ENCODE measurements around the gene SH3TC1. TPM values are rescaled to one million over a fixed set of nuclear protein-coding genes. Genes with fewer than 3 reads are reported as not detected.

The SH3TC1 gene
- total RNA-seq, 1 donor from 2014 or later = 0.70 TPM

GRCh38 chr4:8266508-8266907 is 67.4 kb downstream of the SH3TC1 start:
- Mint-ChIP-seq H3K4me3 (ENCODE audit: unreplicated experiment) (no peak overlapping the region), H3K27ac (ENCODE audit: unreplicated experiment) (no peak overlapping the region), H3K9me3 (ENCODE audit: unreplicated experiment) (no peaks in the 10 kb centered on the region), H3K36me3 (ENCODE audit: unreplicated experiment) (no peaks in the 10 kb centered on the region), H3K27me3 (ENCODE audit: unreplicated experiment) (peaks cover 14% of the 10 kb centered on the region), H3K4me1 (ENCODE audit: unreplicated experiment) (peaks cover 7% of the 10 kb centered on the region)
- no peak for DNase-seq (ENCODE audit: extremely low spot score, unreplicated experiment)
- TF ChIP-seq CTCF (IDR thresholded peaks at IDR 0.05) = no peak

- no peak overlapping the region for H3K4me3 Mint-ChIP-seq (ENCODE audit: unreplicated experiment)
These were observed 68.0 kb downstream of the SH3TC1 start for GRCh38 chr4:8267077-8267476.

GRCh38 chr4:8268211-8268610 is 69.1 kb downstream of the SH3TC1 start:
- no peak overlapping the region for H3K27ac Mint-ChIP-seq (ENCODE audit: unreplicated experiment)
- no peak overlapping the region for H3K4me3 Mint-ChIP-seq (ENCODE audit: unreplicated experiment)
- no peak for TF ChIP-seq CTCF (IDR thresholded peaks at IDR 0.05)
- peaks cover 3% of the 10 kb centered on the region for H3K4me1 Mint-ChIP-seq (ENCODE audit: unreplicated experiment)
- no peaks in the 10 kb centered on the region for H3K9me3 Mint-ChIP-seq (ENCODE audit: unreplicated experiment)
- H3K27me3 Mint-ChIP-seq (ENCODE audit: unreplicated experiment) = peaks cover 14% of the 10 kb centered on the region
- no peaks in the 10 kb centered on the region for H3K36me3 Mint-ChIP-seq (ENCODE audit: unreplicated experiment)
- DNase-seq (ENCODE audit: extremely low spot score, unreplicated experiment) = no peak

More at GRCh38 chr4:8267077-8267476, 68.0 kb downstream of the SH3TC1 start:
- TF ChIP-seq CTCF (IDR thresholded peaks at IDR 0.05) = peak; percentile 29
- no peak for DNase-seq (ENCODE audit: extremely low spot score, unreplicated experiment)
- Mint-ChIP-seq H3K4me1 (ENCODE audit: unreplicated experiment) (peaks cover 3% of the 10 kb centered on the region), H3K9me3 (ENCODE audit: unreplicated experiment) (no peaks in the 10 kb centered on the region), H3K27ac (ENCODE audit: unreplicated experiment) (no peak overlapping the region), H3K36me3 (ENCODE audit: unreplicated experiment) (no peaks in the 10 kb centered on the region), H3K27me3 (ENCODE audit: unreplicated experiment) (peaks cover 14% of the 10 kb centered on the region)

GRCh38 chr4:8268901-8269534 is 69.9 kb downstream of the SH3TC1 start:
- Mint-ChIP-seq H3K9me3 (ENCODE audit: unreplicated experiment) (no peaks in the 10 kb centered on the region), H3K4me3 (ENCODE audit: unreplicated experiment) (peak overlapping the region; percentile 26), H3K27me3 (ENCODE audit: unreplicated experiment) (peaks cover 14% of the 10 kb centered on the region), H3K27ac (ENCODE audit: unreplicated experiment) (no peak overlapping the region), H3K36me3 (ENCODE audit: unreplicated experiment) (no peaks in the 10 kb centered on the region), H3K4me1 (ENCODE audit: unreplicated experiment) (peaks cover 3% of the 10 kb centered on the region)
- DNase-seq (ENCODE audit: extremely low spot score, unreplicated experiment) = no peak
- no peak for TF ChIP-seq CTCF (IDR thresholded peaks at IDR 0.05)

- H3K36me3 Mint-ChIP-seq (ENCODE audit: unreplicated experiment) = no peaks in the 10 kb centered on the region
- peak within 1 kb of the TSS; percentile 26 for H3K4me3 Mint-ChIP-seq (ENCODE audit: unreplicated experiment)
- H3K27me3 Mint-ChIP-seq (ENCODE audit: unreplicated experiment) = peaks cover 14% of the 10 kb centered on the region
- no peak for TF ChIP-seq CTCF (IDR thresholded peaks at IDR 0.05)
- no peak for DNase-seq (ENCODE audit: extremely low spot score, unreplicated experiment)
- no peaks in the 10 kb centered on the region for H3K9me3 Mint-ChIP-seq (ENCODE audit: unreplicated experiment)
- peaks cover 5% of the 10 kb centered on the region for H3K4me1 Mint-ChIP-seq (ENCODE audit: unreplicated experiment)
- no peak within 1 kb of the TSS for H3K27ac Mint-ChIP-seq (ENCODE audit: unreplicated experiment)
These were observed 70.7 kb downstream of the SH3TC1 start, which contains the start of gene HTRA3 for GRCh38 chr4:8269535-8270417. HTRA3 (plus strand) TSS chr4:8269754; CDS start chr4:8269969, 215 bp downstream.
